GM12891 (cell line): ENCODE data around the gene TMEM60.

Experiments
- DNase-seq: peaks from one replicate; pipeline ENCODE4 v3.0.0; 2011; ENCODE audit warnings: low spot score; ENCODE audit not compliant: insufficient read length
- FAIRE-seq: peaks from 2 replicates; lab custom pipeline; 2011; peaks lifted over from hg19 to GRCh38; lab: Jason Lieb, UNC
- PAX5 ChIP-seq: IDR thresholded peaks from 2 replicates; pipeline ENCODE4 v1.6.1; 2011; ENCODE audit warnings: low read length, moderate library complexity, mild to moderate bottlenecking; ENCODE audit not compliant: insufficient read depth, severe bottlenecking
- POLR2A ChIP-seq: IDR thresholded peaks from 2 replicates; pipeline ENCODE4 v1.6.1; 2011; ENCODE audit warnings: low read depth, low read length, control low read depth
- POLR2AphosphoS5 ChIP-seq: IDR thresholded peaks from 2 replicates; pipeline ENCODE4 v1.6.1; 2011; ENCODE audit warnings: low read depth, low read length, control low read depth
- POU2F2 ChIP-seq: IDR thresholded peaks from 2 replicates; pipeline ENCODE4 v1.6.1; 2011; ENCODE audit warnings: low read depth, mild to moderate bottlenecking, control low read depth, low read length, moderate library complexity
- SPI1 ChIP-seq: IDR thresholded peaks from 2 replicates; pipeline ENCODE4 v1.6.1; 2011; ENCODE audit warnings: low read depth, low read length, control low read depth
- TAF1 ChIP-seq: IDR thresholded peaks from 2 replicates; pipeline ENCODE4 v1.6.1; 2011; ENCODE audit warnings: low read depth, low read length, control low read depth

Gene TMEM60

DNA sequence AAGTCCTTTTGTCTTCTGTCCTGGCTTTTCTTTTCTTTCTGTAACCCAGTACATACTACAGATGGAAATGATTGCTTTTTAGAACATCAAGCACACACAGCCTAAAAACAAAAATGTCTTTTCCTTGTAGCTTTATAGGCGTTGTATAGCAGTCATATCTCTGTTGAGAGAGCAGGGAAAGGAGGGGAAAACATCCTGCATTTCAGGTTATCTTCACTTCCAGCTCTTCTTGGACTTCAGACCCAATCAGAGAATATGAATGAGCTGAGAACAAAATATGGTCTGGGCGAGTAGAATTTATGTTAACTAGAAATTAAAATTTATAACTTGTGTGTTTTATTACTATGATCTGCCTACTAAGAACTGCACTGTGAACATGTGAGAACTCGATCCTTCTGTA, 14.7 kb downstream of the TMEM60 start:
- no peak for TF ChIP-seq POU2F2
- no peak for TF ChIP-seq SPI1
- TF ChIP-seq POLR2AphosphoS5: no peak
- no peak for TF ChIP-seq PAX5
- DNase-seq (no peak), FAIRE-seq (no peak)

DNA sequence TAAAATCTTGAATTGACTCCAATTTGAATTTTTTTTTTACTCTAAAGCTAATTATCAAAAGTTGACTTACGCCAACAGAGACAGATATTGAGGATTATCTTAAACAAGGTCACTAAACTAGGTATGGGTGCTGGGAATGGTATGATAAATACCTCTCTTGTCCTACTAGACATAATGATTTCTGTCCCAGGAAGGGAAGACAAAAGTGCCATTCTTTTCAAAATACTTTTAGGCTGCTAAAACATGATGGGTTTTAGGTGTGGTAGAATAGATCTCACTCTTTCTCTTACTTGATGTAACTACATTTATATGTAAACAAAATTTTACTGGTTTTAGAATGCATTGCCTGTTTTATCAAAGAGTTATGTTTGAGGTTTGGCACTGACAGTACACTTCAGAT, 15.1 kb downstream of the TMEM60 start:
- DNase-seq (no peak), FAIRE-seq (no peak)
- TF ChIP-seq SPI1: no peak
- TF ChIP-seq TAF1: no peak
- TF ChIP-seq POU2F2: no peak
- TF ChIP-seq PAX5: no peak
- no peak for TF ChIP-seq POLR2A
- no peak for TF ChIP-seq POLR2AphosphoS5

DNA sequence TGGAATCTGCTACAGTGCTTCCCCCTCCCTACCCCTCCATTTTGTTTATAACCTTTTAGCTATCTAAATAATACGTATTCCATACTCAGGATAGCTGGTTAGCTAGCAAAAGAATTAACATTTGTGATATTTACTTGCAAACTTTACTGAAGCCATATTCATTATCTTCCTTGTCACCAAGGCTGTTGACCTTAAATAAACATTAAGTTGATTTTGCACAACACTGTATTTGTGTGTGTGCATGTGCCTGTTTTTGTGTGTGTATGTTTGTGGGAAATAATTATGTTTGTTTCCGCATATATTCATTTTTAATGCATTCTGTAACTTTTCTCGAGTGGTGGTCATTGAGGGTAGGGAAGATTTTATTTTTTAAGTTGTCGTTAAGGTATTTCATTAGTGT, 15.9 kb downstream of the TMEM60 start:
- FAIRE-seq (peak; percentile 48), DNase-seq (no peak)
- no peak for TF ChIP-seq TAF1
- no peak for TF ChIP-seq POLR2AphosphoS5
- no peak for TF ChIP-seq PAX5
- no peak for TF ChIP-seq POLR2A

DNA sequence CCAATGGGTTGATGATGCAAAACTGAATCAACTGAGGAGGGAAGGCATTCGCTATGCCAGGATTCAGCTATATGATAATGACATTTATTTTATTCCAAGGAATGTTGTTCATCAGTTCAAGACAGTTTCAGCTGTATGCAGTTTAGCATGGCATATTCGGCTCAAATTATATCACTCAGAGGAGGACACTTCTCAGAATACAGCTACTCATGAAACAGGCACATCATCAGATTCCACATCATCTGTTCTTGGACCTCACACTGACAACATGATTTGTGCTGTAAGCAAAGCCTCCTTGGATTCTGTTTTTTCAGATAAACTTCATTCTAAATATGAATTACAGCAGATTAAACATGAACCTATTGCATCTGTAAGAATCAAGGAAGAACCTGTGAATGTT, 19.7 kb downstream of the TMEM60 start:
- no peak for FAIRE-seq
- TF ChIP-seq PAX5 (no peak), POU2F2 (no peak), POLR2AphosphoS5 (no peak), POLR2A (no peak), TAF1 (no peak), SPI1 (no peak)
- no peak for DNase-seq

DNA sequence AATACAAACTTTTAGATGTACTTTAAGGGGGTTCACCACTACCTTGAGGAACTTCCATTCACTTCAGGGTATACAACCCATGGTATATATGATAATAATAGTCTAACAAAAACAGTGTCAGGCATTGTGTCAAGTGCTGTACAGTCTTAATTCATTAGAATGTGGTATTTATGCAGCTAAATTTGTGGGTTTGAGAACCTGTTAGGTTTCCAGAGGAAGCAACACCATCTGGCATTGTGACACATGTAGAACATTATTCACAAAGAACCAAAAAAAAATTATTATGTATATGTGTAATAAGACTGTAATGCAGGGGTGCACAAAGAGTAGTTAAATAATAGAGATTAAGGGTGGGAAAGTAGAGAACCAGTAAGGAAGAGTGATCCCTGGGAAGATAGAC, 26.3 kb downstream of the TMEM60 start:
- no peak for FAIRE-seq
- no peak for DNase-seq
- TF ChIP-seq POU2F2: no peak
- TF ChIP-seq PAX5: no peak
- TF ChIP-seq SPI1: no peak
- no peak for TF ChIP-seq POLR2A
- no peak for TF ChIP-seq POLR2AphosphoS5
- no peak for TF ChIP-seq TAF1

DNA sequence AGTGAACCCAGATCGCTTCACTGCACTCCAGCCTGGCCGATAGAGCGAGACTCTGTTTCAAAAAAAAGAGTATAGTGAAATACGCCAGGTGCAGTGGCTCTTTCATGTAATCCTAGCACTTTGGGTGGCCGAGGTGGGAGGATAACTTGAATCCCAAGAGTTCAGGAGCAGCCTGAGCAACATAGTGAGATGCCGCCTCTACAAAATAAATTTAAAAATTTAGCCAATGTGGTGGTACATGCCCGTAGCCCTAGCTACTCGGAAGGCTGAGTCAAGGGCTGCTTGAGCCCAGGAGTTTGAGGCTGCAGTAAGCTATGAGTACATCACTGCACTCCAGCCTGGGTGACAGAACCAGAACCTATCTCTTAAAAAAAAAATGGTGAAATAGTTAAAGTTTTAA, 27.9 kb downstream of the TMEM60 start:
- TF ChIP-seq POLR2AphosphoS5 (no peak), POLR2A (no peak), POU2F2 (no peak), SPI1 (no peak), PAX5 (no peak), TAF1 (no peak)
- FAIRE-seq (no peak), DNase-seq (no peak)

DNA sequence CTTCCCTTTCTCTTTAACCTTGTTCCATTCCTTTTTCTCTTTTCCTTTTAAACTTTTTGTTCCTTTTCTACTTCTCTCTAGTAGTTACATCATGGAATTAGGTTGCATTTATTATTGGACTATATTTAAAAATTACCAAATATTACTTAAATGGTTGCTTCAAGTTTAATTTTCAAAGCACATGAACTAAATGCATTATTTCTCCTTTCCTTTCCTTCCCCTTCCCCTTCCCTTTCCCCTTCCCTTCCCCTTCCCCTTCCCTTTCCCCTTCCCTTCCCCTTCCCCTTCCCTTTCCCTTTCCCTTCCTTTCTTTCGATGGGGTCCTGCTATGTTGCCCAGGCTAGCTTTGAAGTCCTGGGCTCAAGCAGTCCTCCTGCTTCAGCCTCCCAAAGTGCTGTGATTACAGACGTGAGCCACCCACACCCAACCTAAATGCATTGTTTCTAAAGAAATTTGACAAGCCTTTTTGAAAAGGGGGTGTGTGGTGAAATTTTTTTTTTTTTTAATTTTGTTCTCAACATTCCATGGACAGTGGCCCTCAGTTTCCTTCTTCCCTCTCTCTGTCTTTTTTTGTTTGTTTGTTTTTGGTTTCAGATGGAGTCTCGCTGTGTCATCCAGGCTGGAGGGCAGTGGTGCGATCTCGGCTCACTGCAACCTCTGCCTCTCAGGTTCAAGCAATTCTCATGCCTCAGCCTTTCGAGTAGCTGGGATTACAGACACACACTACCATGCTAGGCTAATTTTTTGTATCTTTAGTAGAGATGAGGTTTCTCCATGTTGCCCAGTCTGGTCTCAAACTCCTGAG, 31.2 kb downstream of the TMEM60 start:
- DNase-seq: no peak
- TF ChIP-seq TAF1: no peak
- no peak for TF ChIP-seq POU2F2
- TF ChIP-seq POLR2A: no peak
- no peak for TF ChIP-seq PAX5
- no peak for TF ChIP-seq SPI1
- TF ChIP-seq POLR2AphosphoS5: no peak
- no peak for FAIRE-seq

DNA sequence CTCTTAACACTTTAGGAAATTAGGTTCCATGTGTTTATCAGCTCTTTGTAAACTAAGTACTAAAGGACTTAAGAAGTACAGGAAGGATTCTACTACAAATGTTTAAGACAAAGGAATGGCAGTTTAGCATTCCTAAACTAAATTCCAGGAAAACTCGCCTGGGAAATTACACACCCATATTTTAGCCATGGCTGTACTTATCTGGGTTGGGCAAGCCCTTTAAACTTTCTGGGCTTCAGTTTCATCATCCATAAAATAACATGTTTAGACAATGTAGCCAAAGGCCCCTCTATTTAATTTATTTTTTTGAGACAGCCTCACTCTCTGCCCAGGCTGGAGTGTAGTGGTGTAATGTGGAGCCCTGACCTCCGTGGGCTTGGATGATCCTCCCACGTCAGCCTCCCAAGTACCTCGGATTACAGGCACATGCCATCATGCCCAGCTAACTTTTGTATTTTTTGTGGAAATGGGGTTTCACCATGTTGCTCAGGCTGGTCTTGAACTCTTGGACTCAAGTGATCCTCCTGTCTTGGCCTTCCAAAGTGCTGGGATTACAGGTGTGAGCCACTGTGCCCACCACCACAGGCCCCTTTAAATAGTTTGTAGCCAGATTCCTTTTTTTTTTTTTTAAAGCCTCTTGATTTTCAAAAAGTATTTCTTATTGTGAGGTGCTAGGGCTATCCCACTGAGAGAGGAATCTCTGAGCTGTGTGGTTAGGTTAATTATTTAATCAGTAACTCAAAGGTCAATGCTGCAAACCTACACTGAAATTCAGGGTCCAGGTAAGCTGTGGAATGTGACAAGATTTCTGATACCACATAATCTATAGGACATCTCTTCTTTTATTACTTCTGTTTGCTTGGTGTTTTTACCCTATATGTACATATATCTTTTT, 32.1 kb downstream of the TMEM60 start:
- FAIRE-seq (no peak), DNase-seq (no peak)
- TF ChIP-seq SPI1 (no peak), POLR2AphosphoS5 (no peak)

DNA sequence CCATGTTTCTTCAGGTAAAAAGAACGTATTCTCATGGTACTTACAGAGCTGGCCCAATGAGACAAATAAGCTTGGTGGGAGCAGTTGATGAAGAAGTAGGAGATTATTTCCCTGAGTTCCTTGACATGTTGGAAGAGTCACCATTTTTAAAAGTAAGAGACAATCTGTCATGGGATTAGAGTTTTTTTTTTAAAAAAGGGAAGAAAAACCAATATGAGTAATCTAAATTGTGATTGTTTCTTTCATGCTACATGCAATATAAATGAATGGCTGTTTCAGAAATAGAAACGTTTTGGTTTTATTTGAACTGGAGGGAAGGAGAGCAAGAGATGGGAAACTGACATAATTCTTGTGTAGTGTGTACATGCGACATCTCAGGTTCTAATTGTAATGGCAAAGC, 32.8 kb downstream of the TMEM60 start:
- FAIRE-seq (no peak), DNase-seq (no peak)
- TF ChIP-seq POU2F2: no peak
- no peak for TF ChIP-seq SPI1
- TF ChIP-seq POLR2AphosphoS5: no peak
- no peak for TF ChIP-seq TAF1
- TF ChIP-seq POLR2A: no peak
- no peak for TF ChIP-seq PAX5
